ENCODE measurements around the gene SHROOM3.

- TF ChIP-seq CEBPB (IDR thresholded peaks at IDR 0.05) (no peak), REST (IDR thresholded peaks at IDR 0.05; ENCODE audit: low read depth) (no peak)
These were observed 301.4 kb downstream of the SHROOM3 start for GRCh38 chr4:76736414-76736813.

Data from Ishikawa (cell line).